Spinal cord (tissue), 10 donors: Measurements from ENCODE around the gene EXOC6B. TPM values are rescaled to one million over a fixed set of nuclear protein-coding genes. Genes with fewer than 3 reads are reported as not detected.
A peak's percentile ranks its signal among the peaks of the same experiment; 100 is the strongest.

ENCODE experiments used
- DNase-seq, 6 donors: peaks; one replicate each; pipeline versions ENCODE4 v3.0.0 to v3.0.0-alpha.2; 2013 to 2015; ENCODE audit warnings: low spot score in 6 of 6, low read depth in 4 of 6
- H3K27ac ChIP-seq: one replicate; pipeline ENCODE4 v1.5.1; 2013; ENCODE audit warnings: low read depth, low read length, control low read depth
- H3K27me3 ChIP-seq: one replicate; pipeline ENCODE4 v1.6.1; 2013; ENCODE audit warnings: low read length; ENCODE audit not compliant: control insufficient read depth, insufficient read depth
- H3K36me3 ChIP-seq: one replicate; pipeline ENCODE4 v1.6.1; 2013; ENCODE audit warnings: low read length; ENCODE audit not compliant: control insufficient read depth, insufficient read depth
- H3K4me1 ChIP-seq: one replicate; pipeline ENCODE4 v1.6.1; 2013; ENCODE audit warnings: low read length; ENCODE audit not compliant: control insufficient read depth, insufficient read depth
- H3K4me3 ChIP-seq: one replicate; pipeline ENCODE4 v1.5.1; 2013; ENCODE audit warnings: low read depth, low read length, control low read depth
- H3K9me3 ChIP-seq: one replicate; pipeline ENCODE4 v1.6.1; 2013; ENCODE audit warnings: low read length; ENCODE audit not compliant: control insufficient read depth, insufficient read depth
- WGBS: methylation state at CpG from one replicate; pipeline ENCODE4 v1.1.5; 2013; ENCODE audit warnings: missing lambda C conversion rate; ENCODE audit not compliant: insufficient coverage; 5-methylcytosine and 5-hydroxymethylcytosine counted together
- polyA plus RNA-seq, 2 donors: library from polyadenylated mRNA; unstranded; fragments of 120-200 nt; gene quantifications; one replicate each; pipeline ENCODE4 v1.2.1, GENCODE V29; 2013; ENCODE audit not compliant: insufficient read length in 2 of 2
- total RNA-seq, 2 donors: library from RNA; depleted of rRNA in 1 of 2; stranded (reverse); fragments of 120-200 nt in 1 of 2; fragments of >200 nt in 1 of 2; gene quantifications; one replicate each; pipeline versions ENCODE4 v1.2.3 to v1.2.4, GENCODE V29; 2013 to 2014
- donor health status: healthy.

The EXOC6B gene
- total and polyA plus RNA-seq, 4 donors: 29.4 to 76.8 (median 38.0) TPM

GRCh38 chr2:72394541-72395070 is 431.2 kb downstream of the EXOC6B start:
- no peaks in the 10 kb centered on the region for H3K36me3 ChIP-seq
- H3K27me3 ChIP-seq: no peaks in the 10 kb centered on the region
- H3K4me3 ChIP-seq: no peak overlapping the region
- H3K27ac ChIP-seq: no peak overlapping the region
- H3K4me1 ChIP-seq: no peaks in the 10 kb centered on the region
- peaks cover under 1% of the 10 kb centered on the region for H3K9me3 ChIP-seq
- no peak for DNase-seq

- H3K27ac ChIP-seq: no peak overlapping the region
- no CpG with 5 or more reads among the region's 2 CpGs for WGBS
- H3K27me3 ChIP-seq: no peaks in the 10 kb centered on the region
- H3K4me1 ChIP-seq: no peaks in the 10 kb centered on the region
- no peak for DNase-seq
- peaks cover 6% of the 10 kb centered on the region for H3K9me3 ChIP-seq
- H3K4me3 ChIP-seq: no peak overlapping the region
- H3K36me3 ChIP-seq: no peaks in the 10 kb centered on the region
Measured at GRCh38 chr2:72389447-72389846, 436.4 kb downstream of the EXOC6B start.

GRCh38 chr2:72388263-72388662 is 437.6 kb downstream of the EXOC6B start:
- Histone ChIP-seq H3K27ac (no peak overlapping the region), H3K27me3 (no peaks in the 10 kb centered on the region), H3K36me3 (no peaks in the 10 kb centered on the region), H3K4me1 (no peaks in the 10 kb centered on the region), H3K4me3 (no peak overlapping the region), H3K9me3 (peaks cover 6% of the 10 kb centered on the region)
- no peak for DNase-seq
- WGBS: no CpG with 5 or more reads among the region's 1 CpG

GRCh38 chr2:72386288-72386687 is 439.5 kb downstream of the EXOC6B start:
- H3K4me1 ChIP-seq: no peaks in the 10 kb centered on the region
- H3K27ac ChIP-seq: no peak overlapping the region
- no peak for DNase-seq
- H3K27me3 ChIP-seq: no peaks in the 10 kb centered on the region
- H3K36me3 ChIP-seq: no peaks in the 10 kb centered on the region
- WGBS: no CpG with 5 or more reads among the region's 1 CpG
- H3K4me3 ChIP-seq: no peak overlapping the region
- peaks cover 6% of the 10 kb centered on the region for H3K9me3 ChIP-seq

- peak in 1 of 6 donors; percentile 30 for DNase-seq
- no peak overlapping the region for H3K27ac ChIP-seq
- no peaks in the 10 kb centered on the region for H3K9me3 ChIP-seq
- no peak overlapping the region for H3K4me3 ChIP-seq
- whole genome bisulfite sequencing: no CpG with 5 or more reads among the region's 1 CpG
- no peaks in the 10 kb centered on the region for H3K4me1 ChIP-seq
- H3K36me3 ChIP-seq: no peaks in the 10 kb centered on the region
- H3K27me3 ChIP-seq: no peaks in the 10 kb centered on the region
Measured at GRCh38 chr2:72378753-72379348, 447.0 kb downstream of the EXOC6B start.

GRCh38 chr2:72367530-72368225 is 458.2 kb downstream of the EXOC6B start:
- Histone ChIP-seq H3K27me3 (no peaks in the 10 kb centered on the region), H3K9me3 (no peaks in the 10 kb centered on the region), H3K27ac (no peak overlapping the region), H3K4me1 (no peaks in the 10 kb centered on the region), H3K36me3 (no peaks in the 10 kb centered on the region), H3K4me3 (no peak overlapping the region)
- WGBS: 64% methylated on average over 2 of the region's 5 CpGs
- DNase-seq: peak in 1 of 6 donors; percentile 2

- Histone ChIP-seq H3K27ac (no peak overlapping the region), H3K9me3 (no peaks in the 10 kb centered on the region), H3K36me3 (no peaks in the 10 kb centered on the region), H3K4me3 (no peak overlapping the region), H3K27me3 (no peaks in the 10 kb centered on the region), H3K4me1 (no peaks in the 10 kb centered on the region)
- DNase-seq: no peak
Measured at GRCh38 chr2:72363406-72363805, 462.4 kb downstream of the EXOC6B start.

- H3K4me3 ChIP-seq: no peak overlapping the region
- DNase-seq: no peak
- no peaks in the 10 kb centered on the region for H3K9me3 ChIP-seq
- no peak overlapping the region for H3K27ac ChIP-seq
- no peaks in the 10 kb centered on the region for H3K36me3 ChIP-seq
- no peaks in the 10 kb centered on the region for H3K4me1 ChIP-seq
- H3K27me3 ChIP-seq: no peaks in the 10 kb centered on the region
Measured at GRCh38 chr2:72362733-72363132, 463.1 kb downstream of the EXOC6B start.

- no peaks in the 10 kb centered on the region for H3K27me3 ChIP-seq
Measured at GRCh38 chr2:72361521-72361920, 464.3 kb downstream of the EXOC6B start.

GRCh38 chr2:72361042-72361441 is 464.8 kb downstream of the EXOC6B start:
- H3K9me3 ChIP-seq: no peaks in the 10 kb centered on the region
- no CpG with 5 or more reads among the region's 1 CpG for WGBS

More at GRCh38 chr2:72361521-72361920, 464.3 kb downstream of the EXOC6B start:
- H3K27ac ChIP-seq: no peak overlapping the region
- H3K4me1 ChIP-seq: no peaks in the 10 kb centered on the region
- H3K36me3 ChIP-seq: no peaks in the 10 kb centered on the region
- H3K4me3 ChIP-seq: no peak overlapping the region
- DNase-seq: no peak
- H3K9me3 ChIP-seq: no peaks in the 10 kb centered on the region
- WGBS: 100% methylated on average over 1 of the region's 2 CpGs

More at GRCh38 chr2:72361042-72361441, 464.8 kb downstream of the EXOC6B start:
- H3K27me3 ChIP-seq: no peaks in the 10 kb centered on the region
- H3K4me1 ChIP-seq: no peaks in the 10 kb centered on the region
- H3K36me3 ChIP-seq: no peaks in the 10 kb centered on the region
- DNase-seq: no peak
- no peak overlapping the region for H3K4me3 ChIP-seq
- H3K27ac ChIP-seq: no peak overlapping the region
